HEK293 (cell line): ENCODE data around the gene JMJD6.

Experiments used
- AEBP2 ChIP-seq: fragments of 450-650 bp; formaldehyde crosslinking; IDR thresholded peaks from 2 replicates; pipeline ENCODE4 v1.5.1; 2016; ENCODE audit warnings: missing biosample characterization, missing genetic modification characterization, borderline replicate concordance
- EGR2 ChIP-seq: fragments of 450-650 bp; formaldehyde crosslinking; IDR thresholded peaks from 2 replicates; pipeline ENCODE4 v1.5.1; 2016; ENCODE audit warnings: low read depth, missing biosample characterization, missing genetic modification characterization
- HOXD13 ChIP-seq: sonication (generic); formaldehyde crosslinking; IDR thresholded peaks from 2 replicates; pipeline ENCODE4 v1.8.0; 2022; ENCODE audit warnings: missing genetic modification reagents, borderline replicate concordance
- KLF7 ChIP-seq: fragments of 450-650 bp; formaldehyde crosslinking; IDR thresholded peaks from 2 replicates; pipeline ENCODE4 v1.5.1; 2016; ENCODE audit warnings: missing biosample characterization, missing genetic modification characterization, borderline replicate concordance
- MYNN ChIP-seq: fragments of 450-650 bp; formaldehyde crosslinking; IDR thresholded peaks from 2 replicates; pipeline ENCODE4 v1.5.1; 2016; ENCODE audit warnings: missing biosample characterization, missing genetic modification characterization, borderline replicate concordance
- OVOL3 ChIP-seq: fragments of 450-650 bp; formaldehyde crosslinking; IDR thresholded peaks from 2 replicates; pipeline ENCODE4 v1.5.1; 2016; ENCODE audit warnings: missing biosample characterization, missing genetic modification characterization
- PRDM1 ChIP-seq: fragments of 450-650 bp; formaldehyde crosslinking; IDR thresholded peaks from 2 replicates; pipeline ENCODE4; 2016; ENCODE audit warnings: missing biosample characterization, missing genetic modification characterization
- PRDM10 ChIP-seq: fragments of 450-650 bp; formaldehyde crosslinking; IDR thresholded peaks from 2 replicates; pipeline ENCODE4 v1.5.1; 2016; ENCODE audit warnings: missing biosample characterization, missing genetic modification characterization
- PRDM2 ChIP-seq: fragments of 450-650 bp; formaldehyde crosslinking; IDR thresholded peaks from 2 replicates; pipeline ENCODE4 v1.5.1; 2016; ENCODE audit warnings: missing biosample characterization, missing genetic modification characterization, borderline replicate concordance
- SETDB1 ChIP-seq: IDR thresholded peaks from one replicate; pipeline ENCODE4 v1.6.1; 2017; ENCODE audit warnings: mild to moderate bottlenecking, low read length, moderate library complexity, mixed read lengths; ENCODE audit not compliant: insufficient read length
- SP7 ChIP-seq: fragments of 450-650 bp; formaldehyde crosslinking; IDR thresholded peaks from 2 replicates; pipeline ENCODE4 v1.5.1; 2016; ENCODE audit warnings: missing biosample characterization, missing genetic modification characterization
- ZBTB26 ChIP-seq: fragments of 450-650 bp; formaldehyde crosslinking; optimal IDR thresholded peaks from 2 replicates; pipeline ENCODE3; 2016; ENCODE audit warnings: missing biosample characterization, mild to moderate bottlenecking, missing genetic modification characterization
- ZNF121 ChIP-seq: fragments of 450-650 bp; formaldehyde crosslinking; IDR thresholded peaks from 2 replicates; pipeline ENCODE4 v1.5.1; 2016; ENCODE audit warnings: missing biosample characterization, missing genetic modification characterization
- ZNF133 ChIP-seq: fragments of 450-650 bp; formaldehyde crosslinking; IDR thresholded peaks from 2 replicates; pipeline ENCODE4 v1.5.1; 2016; ENCODE audit warnings: missing biosample characterization, missing genetic modification characterization
- ZNF140 ChIP-seq: fragments of 450-650 bp; formaldehyde crosslinking; IDR thresholded peaks from 2 replicates; pipeline ENCODE4 v1.5.1; 2016; ENCODE audit warnings: missing biosample characterization, missing genetic modification characterization
- ZNF157 ChIP-seq: fragments of 450-650 bp; formaldehyde crosslinking; IDR thresholded peaks from 2 replicates; pipeline ENCODE4 v1.5.1; 2016; ENCODE audit warnings: missing biosample characterization, missing genetic modification characterization
- ZNF174 ChIP-seq: fragments of 450-650 bp; formaldehyde crosslinking; IDR thresholded peaks from 2 replicates; pipeline ENCODE4 v1.5.0; 2017; ENCODE audit warnings: missing biosample characterization, mild to moderate bottlenecking, missing genetic modification characterization
- ZNF274 ChIP-seq, 2 experiments: fragments of 200-500 bp in 1 of 2; fragments of 450-650 bp in 1 of 2; sonication (Bioruptor generic) in 1 of 2; formaldehyde crosslinking in 1 of 2; IDR thresholded peaks; 2 replicates each; pipeline versions ENCODE4 v1.5.1 to v1.6.1; 2014 to 2016; ENCODE audit warnings: borderline replicate concordance in 1 of 2, inconsistent platforms in 1 of 2, low read length in 1 of 2, missing biosample characterization in 1 of 2, missing genetic modification characterization in 1 of 2
- ZNF341 ChIP-seq: fragments of 450-650 bp; formaldehyde crosslinking; IDR thresholded peaks from 2 replicates; pipeline ENCODE4; 2016; ENCODE audit warnings: low read depth, missing biosample characterization, missing genetic modification characterization
- ZNF391 ChIP-seq: fragments of 450-650 bp; formaldehyde crosslinking; IDR thresholded peaks from 2 replicates; pipeline ENCODE4 v1.5.1; 2016; ENCODE audit warnings: low read depth, missing biosample characterization, missing genetic modification characterization, borderline replicate concordance
- ZNF416 ChIP-seq: fragments of 450-650 bp; formaldehyde crosslinking; IDR thresholded peaks from 2 replicates; pipeline ENCODE4 v1.5.1; 2016; ENCODE audit warnings: missing biosample characterization, missing genetic modification characterization
- ZNF544 ChIP-seq: fragments of 450-650 bp; formaldehyde crosslinking; IDR thresholded peaks from 2 replicates; pipeline ENCODE4 v1.5.0; 2017; ENCODE audit warnings: missing biosample characterization, missing genetic modification characterization
- ZNF621 ChIP-seq: fragments of 450-650 bp; formaldehyde crosslinking; IDR thresholded peaks from 2 replicates; pipeline ENCODE4 v1.5.1; 2017; ENCODE audit warnings: missing biosample characterization, missing genetic modification characterization
- ZNF624 ChIP-seq: fragments of 450-650 bp; formaldehyde crosslinking; IDR thresholded peaks from 2 replicates; pipeline ENCODE4 v1.5.1; 2017; ENCODE audit warnings: missing biosample characterization, missing genetic modification characterization
- ZNF704 ChIP-seq: fragments of 450-650 bp; formaldehyde crosslinking; IDR thresholded peaks from 2 replicates; pipeline ENCODE4 v1.5.1; 2016; ENCODE audit warnings: missing biosample characterization, missing genetic modification characterization
- ZNF843 ChIP-seq: fragments of 450-650 bp; formaldehyde crosslinking; IDR thresholded peaks from 2 replicates; pipeline ENCODE4 v1.5.1; 2016; ENCODE audit warnings: missing biosample characterization, missing genetic modification characterization

JMJD6 gene

GRCh38 chr17:76737676-76738467 lies 11.5 kb upstream of the JMJD6 start, which contains the start of gene MFSD11 (continued):
- TF ChIP-seq ZNF174 (tag by site-specific recombination) (no peak), HOXD13 (no peak), ZNF140 (tag by site-specific recombination) (no peak), OVOL3 (tag by site-specific recombination) (no peak), ZNF391 (0 out of 2 replicates have a peak, but pooled peaks have one; percentile 66), PRDM1 (no peak), ZNF341 (tag by site-specific recombination) (peak; percentile 93), ZNF621 (tag by site-specific recombination) (no peak), ZNF121 (no peak; the same call in 1 of the 2 replicates), ZNF157 (tag by site-specific recombination) (no peak), ZNF274 (IDR thresholded peaks at IDR 0.05; ENCODE audit: low read length) (no peak), ZNF274 (tag by site-specific recombination; IDR thresholded peaks at IDR 0.05; ENCODE audit: borderline replicate concordance) (no peak), ZNF416 (tag by site-specific recombination) (no peak), ZNF843 (tag by site-specific recombination) (peak; percentile 80), MYNN (tag by site-specific recombination) (no peak; the same call in 1 of the 2 replicates), SETDB1 (no peak), PRDM10 (peak; percentile 66), PRDM2 (tag by site-specific recombination) (no peak), ZNF624 (tag by site-specific recombination) (no peak), ZBTB26 (peak; percentile 87), EGR2 (tag by site-specific recombination) (no peak), ZNF544 (tag by site-specific recombination) (no peak), KLF7 (tag by site-specific recombination) (no peak), ZNF704 (tag by site-specific recombination) (no peak), AEBP2 (tag by site-specific recombination) (no peak), SP7 (tag by site-specific recombination) (peak; percentile 87), ZNF133 (tag by site-specific recombination) (no peak; the same call in 1 of the 2 replicates)
